HL-60/S4 treated with phorbol 12-myristate 13-acetate at 8.2 ng/mL for 4 days and 3 days (cell line): ENCODE data around the gene STPG3.
"Not testable (repeated sequence)": the region's sequence is repeated elsewhere in the genome, so short reads cannot be mapped to it uniquely, and the experiment has no call there.

Experiments
- in situ Hi-C: fragments of 300-500 bp; cut with MboI; formaldehyde crosslinking; loops from 2 replicates; pipeline ENCODE4 v1.15.0; 2022; ENCODE audit warnings: low sequenced_read_pairs

STPG3 gene

DNA sequence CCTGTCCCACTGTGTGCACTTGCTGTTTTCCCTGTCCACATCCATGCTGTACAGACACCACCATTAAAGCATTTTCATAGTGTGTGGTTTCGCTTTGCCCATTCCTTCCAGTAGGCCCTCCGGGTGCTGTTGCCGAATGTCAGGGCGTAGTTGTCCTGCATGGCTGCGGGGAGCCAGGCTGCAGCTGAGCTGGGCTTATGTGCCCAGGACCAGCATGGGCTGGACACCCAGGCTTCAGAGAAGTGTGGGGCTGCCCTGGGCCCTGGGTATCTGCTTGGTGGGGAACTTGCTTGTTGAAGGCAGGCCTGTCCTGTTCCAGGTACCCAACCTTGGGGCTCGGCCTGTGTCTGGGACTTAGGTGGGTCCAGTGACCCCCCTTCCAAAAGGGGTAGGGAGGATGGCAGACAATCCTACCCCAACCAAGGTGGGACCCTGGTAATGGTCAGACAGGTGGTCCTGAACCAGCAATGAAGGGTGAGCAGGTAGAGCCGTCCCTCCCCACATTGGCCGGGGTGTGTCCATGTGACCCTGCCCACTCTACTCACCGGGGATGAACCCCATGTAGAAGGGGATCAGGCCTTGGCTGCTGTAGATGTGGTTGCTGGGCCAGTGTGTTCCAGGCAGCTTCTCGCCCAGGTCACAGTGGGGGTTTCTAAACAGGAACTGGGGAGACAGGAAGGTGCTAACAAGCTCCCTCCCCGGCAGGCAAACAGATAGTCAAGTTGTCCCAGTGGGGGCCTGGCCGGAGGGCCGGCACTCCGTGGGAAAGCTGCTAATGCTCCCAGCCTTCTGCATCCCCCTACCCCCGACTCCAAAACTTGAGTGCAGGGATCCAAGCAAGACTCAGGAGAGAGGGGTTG lies 7.2 kb upstream of the STPG3 start:
- in situ Hi-C loops, result no loop called here

DNA sequence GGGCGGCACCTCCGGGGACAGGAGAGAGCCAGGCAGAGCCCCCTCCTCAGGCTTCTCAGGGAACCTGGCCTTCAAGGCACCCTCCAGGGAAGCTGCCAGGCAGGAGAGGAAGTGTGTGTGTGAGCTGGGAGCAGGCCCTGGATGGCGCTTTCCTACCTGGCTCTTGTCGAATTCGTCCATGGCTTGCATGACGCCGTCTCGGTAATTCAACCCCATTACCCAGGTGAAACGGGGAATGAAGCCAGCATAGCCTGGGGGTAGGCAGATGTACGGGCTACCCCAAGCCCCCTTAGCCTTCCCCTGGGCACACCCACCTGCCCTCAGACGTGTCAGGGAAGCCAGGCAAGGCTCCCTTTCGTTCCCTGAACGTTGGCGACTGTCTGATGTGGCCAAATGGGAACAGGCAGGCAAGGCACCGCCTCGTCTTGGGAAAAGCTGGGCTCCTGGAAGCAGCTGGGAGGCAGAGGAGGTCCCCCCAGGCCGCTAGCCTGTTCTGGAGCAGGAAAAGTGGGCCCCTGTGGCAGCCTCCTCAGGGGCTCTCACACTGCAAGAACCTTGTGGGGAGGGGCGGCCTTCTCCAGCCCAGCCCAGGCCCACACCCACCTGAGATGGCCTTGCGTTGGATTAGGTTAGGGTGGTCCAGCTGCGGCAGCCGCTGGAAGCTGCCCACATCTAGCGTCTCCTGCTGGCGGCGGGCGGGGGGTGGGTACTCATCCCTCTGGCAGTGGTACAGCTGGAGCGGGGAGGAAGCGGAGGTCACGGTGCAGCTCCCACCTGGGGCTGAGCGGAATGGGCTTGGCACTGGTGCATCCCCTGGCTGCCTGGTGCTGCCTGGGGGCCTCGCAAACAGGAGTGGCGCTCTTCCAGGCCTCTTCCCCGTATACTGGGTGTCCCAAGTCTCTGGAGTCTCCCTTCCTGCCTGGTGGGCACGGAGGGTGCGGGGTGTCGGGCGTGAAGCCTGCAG lies 6.3 kb upstream of the STPG3 start:
- in situ Hi-C loops, result no loop called here

DNA sequence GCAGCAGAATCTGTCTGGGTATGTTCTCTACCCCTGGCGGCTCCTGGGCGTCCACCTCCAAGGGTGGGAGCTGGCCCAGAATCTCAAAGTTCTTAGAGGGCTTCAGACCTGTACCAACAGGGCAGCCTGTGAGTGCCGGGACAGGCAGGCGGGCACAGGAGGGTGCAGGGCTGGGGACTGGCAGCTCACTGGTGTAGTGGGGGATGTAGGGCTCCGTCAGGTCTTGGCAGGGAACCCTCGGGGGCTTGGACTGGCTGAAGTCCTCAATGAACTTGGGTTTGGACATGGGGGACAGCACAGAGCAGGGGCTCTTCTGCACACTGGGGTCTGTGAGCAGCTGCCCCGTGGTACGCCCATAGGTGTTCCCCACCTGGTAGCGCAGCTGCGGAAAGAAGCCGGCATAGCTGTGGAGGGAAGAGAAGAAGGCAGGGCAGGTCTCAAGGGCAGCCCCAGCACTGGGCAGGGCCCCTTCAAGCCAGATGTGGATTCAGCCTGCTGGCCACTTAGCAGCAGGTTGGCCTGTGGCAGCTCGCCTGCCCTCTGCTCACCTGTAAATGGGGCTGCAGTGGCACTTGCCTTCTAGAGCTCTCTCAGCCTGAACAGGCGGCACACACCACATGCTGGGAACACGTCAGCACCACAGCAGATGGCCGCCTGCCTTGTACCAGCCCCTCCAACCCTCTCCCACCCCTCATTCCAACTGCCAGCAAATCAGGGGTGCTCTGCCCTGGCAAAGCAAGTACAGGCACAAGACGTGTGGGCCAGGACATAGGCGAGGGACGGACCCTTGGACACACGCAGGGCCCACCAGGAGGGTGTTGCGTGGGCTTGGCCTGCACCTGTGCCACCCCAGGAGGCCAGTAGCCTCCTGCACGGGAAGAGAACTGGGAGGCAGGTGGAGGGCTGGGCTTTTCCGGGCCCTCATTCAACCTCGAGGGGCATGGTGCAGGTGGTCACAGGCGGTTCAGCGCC lies 5.3 kb upstream of the STPG3 start:
- in situ Hi-C loops, result no loop called here

DNA sequence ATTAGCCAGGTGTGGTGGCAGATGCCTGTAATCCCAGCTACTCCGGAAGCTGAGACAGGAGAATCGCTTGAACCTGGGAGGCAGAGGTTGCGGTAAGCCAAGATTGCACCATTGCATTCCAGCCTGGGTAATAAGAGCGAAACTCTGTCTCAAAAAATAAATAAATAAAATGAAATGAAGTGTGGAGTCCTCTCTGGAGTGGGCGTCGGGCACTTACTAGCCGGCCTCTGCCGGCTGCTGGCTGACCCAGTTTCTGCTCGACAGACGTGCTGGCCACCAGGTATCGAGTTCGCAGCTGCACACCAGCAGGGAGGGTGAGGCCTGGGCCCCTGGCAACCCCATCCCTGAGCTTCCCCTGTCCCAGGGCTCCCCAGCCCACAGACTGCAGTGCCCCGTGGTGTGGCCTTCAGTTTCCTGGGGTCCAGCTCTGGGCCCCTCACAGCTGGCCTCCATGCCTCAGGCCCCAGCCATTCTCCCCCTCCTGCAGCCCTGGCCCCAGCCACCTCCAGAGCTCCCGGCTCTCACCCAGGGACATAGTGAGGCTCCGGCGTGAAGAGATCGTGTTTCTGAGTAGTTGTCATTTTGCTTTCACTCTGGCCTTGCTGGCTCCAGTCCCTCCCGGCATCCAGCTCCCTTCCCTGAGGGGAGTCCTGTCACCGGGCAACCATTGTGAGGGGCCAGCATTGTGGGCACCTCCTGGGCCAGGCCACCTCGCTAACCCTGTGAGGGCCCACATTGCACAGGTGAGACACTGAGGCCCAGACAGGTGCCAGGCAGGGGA lies 3.8 kb upstream of the STPG3 start:
- in situ Hi-C loops, result no loop called here

DNA sequence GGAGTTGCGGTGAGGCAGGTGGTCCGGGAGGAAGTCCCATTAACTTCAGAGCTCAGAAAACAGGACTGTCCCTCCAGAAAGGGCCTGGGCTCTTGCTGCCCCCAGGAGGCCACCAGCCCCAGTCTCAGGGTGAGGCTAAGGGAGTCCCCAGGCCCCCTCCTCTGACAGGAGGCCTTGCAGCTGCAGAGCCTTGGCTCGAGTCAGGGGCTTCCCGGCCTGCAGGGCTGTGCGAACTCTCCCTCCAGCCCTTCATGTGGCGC lies 3.2 kb upstream of the STPG3 start:
- in situ Hi-C loops, result no loop called here

DNA sequence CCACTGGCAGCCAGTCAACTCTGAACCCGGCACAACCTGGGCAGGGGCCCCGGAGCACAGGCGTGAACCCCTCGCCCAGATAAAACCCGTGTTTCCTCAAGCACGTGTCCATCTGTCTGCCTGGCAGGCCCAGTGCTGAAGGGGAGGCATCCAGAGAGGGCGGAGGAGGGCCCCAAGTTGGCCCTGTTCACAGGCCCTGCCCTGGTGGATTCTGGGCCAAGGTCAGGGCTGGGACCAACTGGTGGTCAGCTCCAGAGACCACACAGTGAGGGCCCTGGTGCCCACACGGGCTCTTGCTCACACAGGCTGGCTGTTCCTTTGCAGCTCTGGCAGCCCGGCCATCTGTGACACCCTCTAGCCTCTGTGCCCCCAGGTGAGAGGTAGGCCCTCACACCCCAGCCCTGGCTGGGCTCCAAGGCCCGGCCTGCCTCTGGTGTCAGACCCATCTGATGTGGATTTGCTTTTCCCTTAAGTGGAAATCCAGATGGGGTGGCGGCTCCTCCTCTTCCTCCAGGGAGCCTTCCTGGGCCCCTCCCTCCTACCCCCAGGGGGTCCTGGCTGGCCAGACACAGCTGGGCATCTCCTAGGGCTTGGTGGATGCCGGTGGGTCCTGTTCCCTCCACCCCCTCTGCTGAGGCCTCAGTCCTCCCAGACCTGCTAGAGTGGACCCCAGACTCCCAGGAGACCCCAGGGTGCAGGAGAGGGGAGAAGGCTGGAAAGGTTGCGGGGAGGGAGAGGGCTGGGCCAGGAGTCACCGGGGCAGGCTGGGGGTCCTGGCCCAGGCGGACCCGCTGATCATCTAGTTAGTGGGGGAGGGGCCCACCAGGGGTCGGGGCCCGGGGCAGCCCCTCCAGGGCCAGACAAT lies 525 bp upstream of the STPG3 start:
- in situ Hi-C loops, result no loop called here

DNA sequence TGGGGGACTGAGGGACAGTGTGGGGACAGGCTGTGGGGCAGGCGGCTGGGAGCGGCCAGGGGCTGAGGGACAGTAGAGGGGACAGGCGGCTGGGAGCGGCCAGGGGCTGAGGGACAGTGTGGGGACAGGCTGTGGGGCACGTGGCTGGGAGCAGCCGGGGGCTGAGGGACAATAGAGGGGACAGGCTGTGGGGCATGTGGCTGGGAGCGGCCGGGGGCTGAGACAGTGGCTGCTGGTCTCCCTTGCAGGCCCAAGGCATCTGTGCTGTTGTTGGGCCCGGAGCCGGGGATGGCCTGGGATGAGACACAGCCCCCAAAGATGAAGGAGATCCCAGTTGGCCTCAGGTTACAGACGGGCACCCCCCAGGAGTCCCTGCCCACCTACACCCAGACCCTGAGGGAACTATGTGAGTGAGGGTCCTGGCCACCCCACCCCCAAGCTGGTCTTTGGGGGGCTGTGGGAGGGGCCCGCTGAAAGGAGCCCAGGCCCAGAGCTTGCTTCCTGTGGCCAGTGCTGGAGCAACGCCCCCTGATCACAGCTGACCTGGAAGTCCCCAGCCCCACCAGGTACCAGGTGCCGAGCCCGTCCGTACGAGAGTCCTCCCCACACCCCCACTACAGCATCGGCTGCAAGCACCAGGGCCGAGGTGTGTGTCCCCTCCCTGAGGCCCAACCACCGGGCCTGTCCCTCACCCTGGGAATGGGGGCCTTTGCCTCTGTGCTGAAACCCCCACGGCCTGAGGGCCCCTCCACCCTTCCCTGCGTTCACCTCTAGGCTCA lies 593 bp downstream of the STPG3 start:
- in situ Hi-C loops, result no loop called here

DNA sequence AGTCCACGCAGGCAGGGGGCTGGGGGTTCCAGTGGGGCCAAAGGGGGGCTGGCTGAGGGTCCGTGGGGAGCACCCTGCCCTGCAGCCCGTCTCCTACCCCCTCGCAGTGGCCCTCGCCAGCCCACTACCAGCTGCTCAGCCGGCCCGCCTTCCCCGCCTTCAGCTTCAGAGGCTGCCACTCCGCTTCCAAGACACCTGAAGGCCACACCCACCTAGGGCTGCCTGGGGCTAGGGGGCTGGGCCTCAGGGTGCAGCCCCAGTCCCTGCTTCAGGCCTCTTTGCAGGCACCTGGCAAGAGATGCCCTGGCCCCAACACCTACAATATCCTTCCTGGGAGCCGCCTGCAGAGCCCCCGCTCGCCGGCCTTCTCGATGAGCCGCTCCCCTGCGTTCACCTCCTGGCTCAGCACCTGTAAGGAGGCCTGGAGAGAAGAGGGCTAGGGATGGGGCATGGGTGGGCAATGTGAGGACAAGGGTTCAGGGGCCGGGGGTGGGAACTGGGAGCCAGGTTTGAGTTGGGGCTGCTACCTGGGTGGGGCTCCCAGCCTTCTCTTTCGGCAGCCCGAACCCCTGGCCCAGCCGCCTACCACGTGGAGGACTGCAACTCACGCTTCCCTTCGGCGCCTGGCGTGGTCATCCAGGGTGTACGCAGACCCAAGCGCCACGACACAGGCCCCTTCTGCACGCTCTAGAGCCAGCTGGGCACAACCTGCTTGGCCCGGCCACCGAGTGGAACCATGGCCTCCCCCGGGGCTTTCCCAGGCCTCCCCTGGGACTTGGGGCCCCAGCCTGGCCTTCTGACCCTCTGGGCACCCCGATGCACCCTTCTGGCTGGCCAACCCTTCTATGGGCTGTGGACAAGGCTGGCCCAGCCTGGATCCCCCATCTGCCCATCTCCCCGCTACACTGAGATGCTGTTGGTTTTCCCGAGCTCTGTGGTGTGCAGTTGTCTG lies 1.7 kb downstream of the STPG3 start:
- in situ Hi-C loops, result no loop called here

DNA sequence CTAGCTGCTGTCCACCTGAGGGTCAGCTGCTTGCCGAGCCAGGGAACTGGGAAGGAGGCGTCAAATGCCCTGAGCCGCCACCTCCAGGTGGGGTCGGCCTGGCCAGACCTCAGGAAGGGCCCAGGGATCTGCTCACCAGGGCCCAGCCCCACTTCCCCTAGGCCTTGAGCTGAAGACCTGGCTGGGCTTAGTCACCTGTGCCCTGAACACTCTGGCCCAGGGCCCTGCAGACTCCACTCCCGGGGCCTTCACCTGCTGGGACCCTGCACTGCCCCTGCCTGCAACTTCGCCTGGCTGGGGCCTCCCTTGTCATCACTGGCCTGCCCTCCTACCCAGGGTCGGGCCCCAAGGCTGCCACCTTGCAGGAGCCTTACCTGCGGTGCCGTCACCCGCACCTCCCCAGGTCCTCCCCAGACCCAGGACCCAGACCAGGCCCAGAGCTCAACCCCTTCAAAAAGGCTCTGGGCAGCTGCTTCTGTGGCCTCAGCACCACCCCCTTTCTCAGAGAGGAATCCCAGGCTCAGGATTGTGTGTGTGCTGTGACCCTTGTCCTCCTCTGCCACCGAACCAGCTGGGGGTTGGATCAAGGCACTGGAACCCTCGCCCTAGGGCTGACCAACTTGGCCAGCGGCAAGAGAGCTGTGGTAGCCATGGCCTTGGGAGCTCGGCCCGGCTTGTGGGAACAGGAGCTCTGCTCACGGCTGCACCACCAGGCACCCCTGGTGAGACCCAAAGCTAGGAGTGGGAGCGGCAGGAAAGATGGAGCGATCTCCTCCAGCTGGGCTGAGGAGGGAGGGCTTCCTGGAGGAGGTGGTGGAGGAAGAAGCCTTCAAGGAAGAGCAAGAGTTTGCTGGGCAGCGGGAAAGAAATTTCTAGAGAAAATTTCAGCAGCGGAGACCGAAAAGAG lies 2.9 kb downstream of the STPG3 start:
- in situ Hi-C loops, result no loop called here

DNA sequence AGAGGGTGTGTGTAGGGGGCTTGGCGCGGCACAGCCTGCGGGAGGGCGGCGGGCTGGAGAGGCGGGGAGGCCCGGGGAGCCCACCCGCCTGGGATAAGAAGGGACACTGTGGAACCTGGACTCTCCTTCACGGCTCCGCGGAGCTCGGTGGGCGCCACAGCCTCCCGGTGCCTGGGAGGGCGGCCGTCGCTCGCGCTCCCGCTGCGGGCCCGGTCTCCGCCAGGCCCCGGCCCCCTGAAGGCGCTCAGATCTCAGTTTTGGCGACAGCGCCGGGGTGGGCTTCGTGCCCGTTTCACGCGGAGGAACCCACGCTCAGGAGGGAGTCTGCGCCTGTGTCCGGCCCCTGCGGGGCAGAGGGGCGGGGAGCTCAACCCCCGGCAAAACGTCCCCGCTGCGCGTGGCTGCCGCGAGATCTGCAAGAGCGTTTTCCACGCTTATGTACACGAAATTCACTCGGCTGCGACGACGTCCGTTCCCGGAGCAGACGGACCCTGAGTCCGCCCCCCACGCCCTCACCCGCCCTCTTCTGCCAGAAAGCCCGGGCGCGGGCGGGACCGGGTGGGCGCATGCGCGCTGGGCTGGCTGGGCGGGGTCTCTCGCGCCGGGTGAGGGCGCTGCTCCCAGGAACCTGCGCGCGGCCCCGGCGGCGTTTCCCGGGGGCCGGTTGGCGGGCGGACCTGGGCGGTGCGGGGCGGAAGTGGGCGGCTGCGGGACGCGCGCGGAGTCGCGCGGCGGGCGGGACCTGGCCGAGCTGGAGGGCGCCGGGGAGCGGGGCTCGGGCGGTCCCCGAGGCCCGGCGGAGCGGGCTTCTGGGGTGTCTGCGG lies 3.8 kb downstream of the STPG3 start, which contains the start of gene NELFB:
Gene NELFB (plus strand): TSS at position 704 of the 824 bp plus-strand sequence.
- in situ Hi-C loops, result no loop called here

DNA sequence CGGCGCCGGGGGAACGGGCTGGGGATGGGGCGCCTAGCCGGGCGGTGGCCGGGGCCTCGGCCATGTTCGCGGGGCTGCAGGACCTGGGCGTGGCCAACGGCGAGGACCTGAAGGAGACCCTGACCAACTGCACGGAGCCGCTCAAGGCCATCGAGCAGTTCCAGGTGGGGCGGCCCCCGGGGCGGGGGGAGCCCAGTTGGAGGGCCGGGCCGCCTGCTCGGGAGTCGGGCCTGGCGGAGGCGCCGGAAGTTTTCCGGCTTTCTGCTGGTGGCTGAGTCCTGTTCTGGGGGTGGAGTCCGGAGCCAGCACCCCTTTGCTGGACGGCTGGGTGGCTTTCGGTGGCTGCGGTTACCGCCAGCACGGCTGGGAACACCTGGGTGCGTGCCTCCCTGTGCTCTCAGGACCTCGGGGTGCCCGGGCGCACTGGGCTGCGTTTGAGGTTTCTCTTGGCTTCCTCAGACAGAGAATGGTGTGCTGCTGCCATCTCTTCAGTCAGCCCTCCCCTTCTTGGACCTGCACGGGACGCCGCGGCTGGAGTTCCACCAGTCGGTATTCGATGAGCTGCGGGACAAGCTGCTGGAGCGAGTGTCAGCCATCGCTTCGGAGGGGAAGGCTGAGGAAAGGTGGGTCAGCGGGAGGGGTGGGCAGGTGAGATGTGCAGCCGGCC lies 4.5 kb downstream of the STPG3 start:
- in situ Hi-C loops, result no loop called here

DNA sequence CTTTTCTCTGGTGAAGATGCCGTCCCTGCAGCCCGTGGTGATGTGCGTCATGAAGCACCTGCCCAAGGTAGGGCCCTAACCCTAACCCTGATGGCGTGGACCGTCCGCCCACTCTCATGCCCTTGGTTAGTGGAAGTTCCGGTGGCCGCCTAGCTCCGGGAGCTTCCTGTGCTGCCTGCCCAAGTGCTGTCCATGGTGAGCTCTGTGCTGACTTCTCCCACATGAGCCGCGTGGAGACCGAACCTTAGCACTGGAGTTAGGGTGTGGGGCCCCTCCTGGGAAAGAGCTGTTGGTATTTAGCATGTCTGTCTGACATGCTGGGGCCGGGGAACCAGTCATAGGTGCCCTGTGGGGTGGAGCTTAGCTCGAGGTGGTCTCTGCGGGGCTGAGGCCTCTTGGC lies 5.3 kb downstream of the STPG3 start:
- in situ Hi-C loops, result no loop called here

DNA sequence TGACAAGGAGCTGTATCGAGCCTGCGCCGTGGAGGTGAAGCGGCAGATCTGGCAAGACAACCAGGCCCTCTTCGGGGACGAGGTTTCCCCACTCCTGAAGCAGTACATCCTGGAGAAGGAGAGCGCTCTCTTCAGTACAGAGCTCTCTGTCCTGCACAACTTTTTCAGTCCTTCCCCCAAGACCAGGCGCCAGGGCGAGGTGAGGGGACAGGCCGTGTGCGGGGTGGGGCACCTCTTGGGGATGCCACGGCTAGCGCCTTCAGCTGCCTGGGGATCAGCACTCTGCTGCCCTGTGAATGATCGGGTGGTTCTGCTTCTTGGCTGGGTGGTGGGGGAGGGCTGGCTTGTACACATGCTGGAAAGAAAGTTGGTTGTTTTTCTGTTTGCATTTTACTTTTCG lies 5.8 kb downstream of the STPG3 start:
- in situ Hi-C loops, result no loop called here

DNA sequence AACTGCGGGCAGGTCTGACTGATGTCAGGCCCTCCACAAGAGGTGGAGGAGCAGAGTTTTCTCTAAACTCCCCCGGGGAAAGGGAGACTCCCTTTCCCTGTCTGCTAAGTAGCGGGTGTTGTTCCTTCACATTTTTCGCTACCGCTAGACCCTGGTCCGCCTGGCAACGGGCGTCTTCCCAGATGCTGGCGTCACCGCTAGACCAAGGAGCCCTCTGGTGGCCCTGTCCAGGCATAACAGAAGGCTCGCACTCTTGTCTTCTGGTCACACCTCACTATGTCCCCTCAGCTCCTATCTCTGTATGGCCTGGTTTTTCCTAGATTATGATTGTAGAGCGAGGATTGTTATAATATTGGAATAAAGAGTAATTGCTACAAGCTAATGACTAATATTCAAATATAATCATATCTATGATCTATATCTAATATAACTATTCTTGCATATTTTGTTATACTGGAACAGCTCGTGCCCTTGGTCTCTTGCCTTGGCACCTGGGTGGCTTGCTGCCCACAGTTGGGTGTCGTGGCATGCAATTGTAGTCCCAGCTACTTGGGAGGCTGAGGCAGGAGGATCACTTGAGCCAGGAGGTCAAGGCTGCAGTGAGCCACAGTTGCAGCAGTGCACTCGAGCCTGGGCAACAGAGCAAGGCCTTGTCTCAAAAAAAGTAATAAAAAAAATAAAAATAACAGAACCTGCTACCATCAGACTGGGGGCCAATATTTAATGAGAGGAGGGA lies 11.3 kb downstream of the STPG3 start:
- in situ Hi-C loops, result not testable (repeated sequence)
